Prostate gland (tissue), 2 donors: ENCODE results near the gene MMD.

Source experiments
- CTCF ChIP-seq, 4 experiments: fragments of 200-600 bp in 2 of 4; fragments of 450-650 bp in 2 of 4; sonication (generic) in 2 of 4; IDR thresholded peaks; 1 replicate in 3 of 4; 2 replicates in 1 of 4; pipeline ENCODE4 v1.5.1; 2016 to 2019; ENCODE audit warnings: antibody characterized with exemption in 4 of 4, mild to moderate bottlenecking in 2 of 4, moderate library complexity in 2 of 4
- POLR2A ChIP-seq: fragments of 450-650 bp; IDR thresholded peaks from one replicate; pipeline ENCODE4 v1.6.1; 2016; ENCODE audit warnings: antibody characterized with exemption, mild to moderate bottlenecking
- POLR2AphosphoS5 ChIP-seq: sonication (generic); formaldehyde crosslinking; IDR thresholded peaks from one replicate; pipeline ENCODE4 v1.6.1; 2017; ENCODE audit warnings: antibody characterized with exemption

GRCh38 chr17:55342800-55343585 is 78.6 kb downstream of the MMD start:
- TF ChIP-seq CTCF (IDR thresholded peaks at IDR 0.05) (no peak), POLR2A (no peak), POLR2AphosphoS5 (no peak)
